Natural killer cell treated with Interleukin-12 subunit alpha and Interleukin-12 subunit beta and Interleukin-15 and Interleukin-18, amount 100 ng/mL, for 72 hours (primary cell): ENCODE measurements around the gene UMOD. TPM values are rescaled to one million over a fixed set of nuclear protein-coding genes. Genes with fewer than 3 reads are reported as not detected.
A peak's percentile ranks its signal among the peaks of the same experiment; 100 is the strongest.

Source experiments
- ATAC-seq, 2 donors: fragments of 150-1000 bp; cut with Tn5 transposase in 1 of 2; sonication (Bioruptor Pico), chemical (Tn5 transposase) in 1 of 2; 2 replicates each; pipeline ENCODE4 v1.10.0; 2021
- DNase-seq: peaks from one replicate; pipeline ENCODE4 v3.0.0; 2022; ENCODE audit warnings: low spot score
- H3K27ac Mint-ChIP-seq, 2 donors: 1 replicate in 1 of 2; 2 replicates in 1 of 2; pipeline ENCODE4 v1.8.0; 2022; ENCODE audit warnings: mixed read lengths in 2 of 2, mild to moderate bottlenecking in 1 of 2, moderate library complexity in 1 of 2
- H3K27me3 Mint-ChIP-seq, 2 donors: 1 replicate in 1 of 2; 2 replicates in 1 of 2; pipeline ENCODE4 v1.8.0; 2022; ENCODE audit warnings: mixed read lengths in 2 of 2
- H3K36me3 Mint-ChIP-seq: one replicate; pipeline ENCODE4 v1.8.0; 2022; ENCODE audit warnings: mixed read lengths
- H3K4me1 Mint-ChIP-seq, 2 donors: 1 replicate in 1 of 2; 2 replicates in 1 of 2; pipeline ENCODE4 v1.8.0; 2022; ENCODE audit warnings: low read depth in 2 of 2, mixed read lengths in 2 of 2, mild to moderate bottlenecking in 1 of 2
- H3K4me3 Mint-ChIP-seq: one replicate; pipeline ENCODE4 v1.8.0; 2022; ENCODE audit warnings: mixed read lengths
- H3K9me3 Mint-ChIP-seq: 2 replicates; pipeline ENCODE4 v1.8.0; 2022; ENCODE audit warnings: mixed read lengths
- total RNA-seq, 2 donors: library from RNA; stranded (reverse); gene quantifications; one replicate each; pipeline ENCODE4 v1.2.3, GENCODE V29; 2022

The UMOD gene
- total RNA-seq, 2 donors from 2014 or later, result not detected

DNA sequence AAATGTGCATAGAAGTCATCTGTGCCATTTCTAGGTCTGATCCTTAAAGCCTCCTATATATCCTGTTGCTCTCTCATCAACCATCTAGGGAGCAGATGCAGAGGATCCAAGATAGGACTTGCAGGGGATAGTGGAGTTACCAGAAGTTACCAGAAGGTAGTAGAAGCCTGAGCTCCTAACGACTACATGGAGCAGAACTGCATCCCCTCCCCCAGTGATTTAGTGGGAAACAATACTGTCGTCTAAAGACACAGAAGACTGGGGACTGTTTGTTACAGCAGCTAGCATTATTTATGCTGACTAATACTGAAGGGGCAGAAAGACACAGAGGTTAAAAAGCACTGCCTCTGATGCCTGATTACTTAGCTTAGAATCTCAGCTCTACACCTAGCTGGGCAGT lies 41.0 kb downstream of the UMOD start:
- H3K36me3 Mint-ChIP-seq, result no peaks in the 10 kb centered on the region
- DNase-seq (no peak), ATAC-seq (no peak)
- no peaks in the 10 kb centered on the region for H3K9me3 Mint-ChIP-seq
- no peaks in the 10 kb centered on the region for H3K4me1 Mint-ChIP-seq
- no peak overlapping the region for H3K27ac Mint-ChIP-seq
- peaks cover 2 to 19% of the 10 kb centered on the region in 2 donors for H3K27me3 Mint-ChIP-seq
- H3K4me3 Mint-ChIP-seq, result no peak overlapping the region

- H3K27ac Mint-ChIP-seq, result no peak overlapping the region
- no peaks in the 10 kb centered on the region for H3K36me3 Mint-ChIP-seq
- no peaks in the 10 kb centered on the region for H3K4me1 Mint-ChIP-seq
- ATAC-seq, result no peak
- H3K27me3 Mint-ChIP-seq, result peaks cover 2 to 23% of the 10 kb centered on the region in 2 donors
- no peak for DNase-seq
- no peaks in the 10 kb centered on the region for H3K9me3 Mint-ChIP-seq
- H3K4me3 Mint-ChIP-seq, result no peak overlapping the region
Measured at GRCh38 chr16:20310421-20311395, 41.8 kb downstream of the UMOD start.

- Mint-ChIP-seq H3K4me1 (no peaks in the 10 kb centered on the region), H3K36me3 (peaks cover 4% of the 10 kb centered on the region), H3K4me3 (no peak overlapping the region), H3K27me3 (peaks cover 2 to 30% of the 10 kb centered on the region in 2 donors), H3K27ac (no peak overlapping the region), H3K9me3 (no peaks in the 10 kb centered on the region)
- DNase-seq, result no peak
- ATAC-seq, result no peak
Measured at GRCh38 chr16:20309786-20310185, 42.7 kb downstream of the UMOD start.

DNA sequence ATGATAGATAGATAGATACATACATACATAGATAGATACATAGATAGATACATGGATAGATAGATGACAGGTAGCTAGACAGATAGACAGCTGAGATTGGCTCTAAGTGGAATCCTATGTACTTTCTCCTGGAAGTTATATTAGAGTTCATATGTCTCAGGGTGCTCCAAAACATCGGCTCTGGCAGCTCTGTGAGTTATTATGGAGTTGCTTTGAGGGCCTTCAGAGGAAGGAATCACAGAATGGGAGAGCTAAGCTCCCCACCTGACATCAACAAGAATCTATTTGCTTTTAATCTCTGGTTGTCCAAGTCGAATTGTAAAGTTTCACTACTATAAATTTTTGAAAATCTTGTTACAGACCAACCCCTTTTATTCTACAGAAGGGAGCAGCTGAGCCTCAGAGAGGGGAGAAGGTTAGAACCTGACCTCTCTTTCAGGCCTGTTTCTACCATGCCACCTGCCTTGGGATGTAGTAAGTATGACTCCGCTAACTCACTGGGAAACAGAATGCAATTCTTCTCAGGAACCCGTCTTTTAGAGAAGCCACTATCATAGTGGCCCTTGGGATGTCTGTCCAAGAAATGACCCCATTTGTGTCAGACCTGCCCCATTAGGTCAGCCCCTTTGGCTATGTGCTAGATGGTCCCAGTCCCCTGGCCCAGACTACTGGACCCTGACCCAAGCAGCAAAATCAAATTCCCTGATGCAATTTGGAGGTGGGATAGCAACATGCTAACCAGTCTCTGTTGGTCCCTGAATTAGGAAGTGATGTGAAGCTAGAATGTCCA lies 43.5 kb downstream of the UMOD start:
- Mint-ChIP-seq H3K27ac (no peak overlapping the region), H3K36me3 (peaks cover 4% of the 10 kb centered on the region), H3K4me1 (no peaks in the 10 kb centered on the region), H3K4me3 (no peak overlapping the region), H3K27me3 (peaks cover 2 to 30% of the 10 kb centered on the region in 2 donors), H3K9me3 (no peaks in the 10 kb centered on the region)
- DNase-seq, result no peak
- ATAC-seq, result no peak

- H3K27me3 Mint-ChIP-seq, result peaks cover 2 to 25% of the 10 kb centered on the region in 2 donors
- peaks cover 4% of the 10 kb centered on the region for H3K36me3 Mint-ChIP-seq
- no peak overlapping the region for H3K27ac Mint-ChIP-seq
- ATAC-seq (no peak), DNase-seq (no peak)
- no peak overlapping the region for H3K4me3 Mint-ChIP-seq
- no peaks in the 10 kb centered on the region for H3K4me1 Mint-ChIP-seq
- no peaks in the 10 kb centered on the region for H3K9me3 Mint-ChIP-seq
Measured at GRCh38 chr16:20308266-20308665, 44.2 kb downstream of the UMOD start.

DNA sequence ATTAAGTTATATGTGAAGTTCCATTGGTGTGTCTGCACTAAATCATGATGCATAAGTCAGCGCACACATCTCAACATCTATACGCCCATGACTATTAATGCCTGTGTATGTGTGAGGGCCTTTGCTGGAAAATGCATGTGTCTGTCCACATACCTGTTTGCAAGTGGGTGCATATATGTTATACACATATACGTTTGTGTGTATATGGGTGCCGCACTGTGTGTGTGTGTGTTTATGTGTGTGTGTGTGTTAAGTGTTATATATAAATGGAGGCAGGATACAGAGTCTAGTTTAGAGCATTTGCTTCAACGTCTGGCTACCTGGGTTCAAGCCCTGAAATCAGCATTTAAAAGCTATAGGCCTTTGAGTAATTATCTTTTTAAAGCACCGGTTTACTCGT lies 44.7 kb downstream of the UMOD start:
- Mint-ChIP-seq H3K36me3 (peaks cover 4% of the 10 kb centered on the region), H3K9me3 (no peaks in the 10 kb centered on the region), H3K27ac (no peak overlapping the region), H3K4me1 (no peaks in the 10 kb centered on the region), H3K27me3 (peaks cover 0 to 20% of the 10 kb centered on the region in 2 donors), H3K4me3 (no peak overlapping the region)
- DNase-seq (no peak), ATAC-seq (no peak)

DNA sequence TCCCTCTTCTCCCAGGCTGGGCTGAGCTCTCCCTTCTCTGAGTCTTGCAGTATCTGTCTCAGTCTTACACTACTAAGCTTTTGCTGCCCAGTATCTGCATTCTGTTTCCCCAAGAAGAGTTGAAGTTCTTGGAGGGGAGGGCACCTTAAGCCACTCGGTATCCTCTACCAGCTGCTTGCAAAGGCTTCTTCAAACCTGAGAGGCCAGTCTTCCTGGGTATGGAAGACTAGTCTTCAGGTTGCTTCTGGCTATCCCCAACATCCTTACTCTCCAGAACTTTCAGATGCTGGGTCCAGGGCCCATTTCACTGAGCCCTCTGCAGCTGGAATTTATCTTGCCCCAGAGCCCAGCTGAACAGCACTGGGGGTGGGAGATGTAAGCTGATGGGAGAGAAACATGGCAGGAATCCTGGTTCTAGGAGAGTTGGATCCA lies 45.3 kb downstream of the UMOD start:
- peaks cover 0 to 20% of the 10 kb centered on the region in 2 donors for H3K27me3 Mint-ChIP-seq
- ATAC-seq (no peak), DNase-seq (no peak)
- H3K4me3 Mint-ChIP-seq, result no peak overlapping the region
- no peak overlapping the region for H3K27ac Mint-ChIP-seq
- H3K4me1 Mint-ChIP-seq, result no peaks in the 10 kb centered on the region
- peaks cover 4% of the 10 kb centered on the region for H3K36me3 Mint-ChIP-seq
- H3K9me3 Mint-ChIP-seq, result no peaks in the 10 kb centered on the region

GRCh38 chr16:20306401-20306800 lies 46.1 kb downstream of the UMOD start:
- no peak for DNase-seq
- H3K27me3 Mint-ChIP-seq, result peaks cover 0 to 20% of the 10 kb centered on the region in 2 donors
- H3K4me1 Mint-ChIP-seq, result no peaks in the 10 kb centered on the region
- no peaks in the 10 kb centered on the region for H3K9me3 Mint-ChIP-seq
- no peak overlapping the region for H3K27ac Mint-ChIP-seq
- no peak for ATAC-seq
- H3K4me3 Mint-ChIP-seq, result no peak overlapping the region
- peaks cover 4% of the 10 kb centered on the region for H3K36me3 Mint-ChIP-seq

GRCh38 chr16:20303012-20303411 lies 49.5 kb downstream of the UMOD start:
- Mint-ChIP-seq H3K27ac (no peak overlapping the region), H3K9me3 (no peaks in the 10 kb centered on the region), H3K4me1 (peaks cover 0 to 2% of the 10 kb centered on the region in 2 donors), H3K4me3 (no peak overlapping the region), H3K36me3 (peaks cover 4% of the 10 kb centered on the region), H3K27me3 (peaks cover 9 to 37% of the 10 kb centered on the region in 2 donors)
- DNase-seq, result no peak
- no peak for ATAC-seq

DNA sequence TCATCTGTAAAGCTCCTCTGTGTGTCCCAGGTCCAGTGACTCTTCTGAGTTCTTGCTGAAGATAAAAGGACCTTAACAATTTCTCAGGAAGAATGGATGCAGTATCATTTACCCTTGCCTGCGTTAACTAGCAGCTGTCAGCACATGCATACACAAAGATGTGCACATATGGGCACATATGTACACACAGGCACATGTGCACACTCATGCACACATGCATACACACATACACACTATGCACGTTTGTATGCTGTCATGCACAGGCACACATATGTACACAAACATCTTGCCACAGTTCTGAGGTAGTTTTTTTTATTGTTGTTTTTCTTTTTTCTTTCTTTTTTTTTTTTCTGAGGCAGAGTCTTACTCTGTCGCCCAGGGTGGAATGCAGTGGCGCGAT lies 50.1 kb downstream of the UMOD start:
- H3K36me3 Mint-ChIP-seq, result peaks cover 4% of the 10 kb centered on the region
- peaks cover 0 to 2% of the 10 kb centered on the region in 2 donors for H3K4me1 Mint-ChIP-seq
- H3K27me3 Mint-ChIP-seq, result peaks cover 9 to 38% of the 10 kb centered on the region in 2 donors
- no peak overlapping the region for H3K4me3 Mint-ChIP-seq
- no peak overlapping the region for H3K27ac Mint-ChIP-seq
- H3K9me3 Mint-ChIP-seq, result no peaks in the 10 kb centered on the region
- no peak for DNase-seq
- ATAC-seq, result no peak

DNA sequence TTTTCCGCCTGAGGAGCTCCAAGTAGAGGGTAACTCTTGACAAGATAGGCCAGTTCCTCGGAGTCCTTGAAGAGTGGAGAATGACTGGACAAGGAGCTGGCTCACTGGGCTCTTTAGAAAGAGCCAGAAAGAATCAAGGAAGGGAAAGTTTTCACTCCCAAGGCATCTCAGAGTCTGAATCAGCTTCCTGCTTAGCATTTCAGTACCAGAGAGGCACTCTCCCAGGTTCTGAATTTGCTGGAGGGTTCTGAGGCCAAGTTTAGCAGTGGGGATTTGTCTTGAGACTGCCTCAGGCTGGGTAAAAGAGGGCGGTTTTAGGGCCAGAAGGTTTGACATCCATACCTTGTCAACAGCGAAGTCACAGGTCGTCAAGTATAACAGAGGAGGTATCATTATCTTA lies 50.7 kb downstream of the UMOD start:
- no peaks in the 10 kb centered on the region for H3K9me3 Mint-ChIP-seq
- H3K27me3 Mint-ChIP-seq, result peaks cover 9 to 38% of the 10 kb centered on the region in 2 donors
- no peak overlapping the region for H3K4me3 Mint-ChIP-seq
- H3K27ac Mint-ChIP-seq, result no peak overlapping the region
- H3K4me1 Mint-ChIP-seq, result peaks cover 0 to 2% of the 10 kb centered on the region in 2 donors
- ATAC-seq (no peak), DNase-seq (no peak)
- H3K36me3 Mint-ChIP-seq, result peaks cover 4% of the 10 kb centered on the region

- no peak overlapping the region for H3K4me3 Mint-ChIP-seq
- peaks cover 3% of the 10 kb centered on the region for H3K36me3 Mint-ChIP-seq
- peaks cover 9 to 30% of the 10 kb centered on the region in 2 donors for H3K27me3 Mint-ChIP-seq
- DNase-seq, result no peak
- peak; percentile 58 to 60 for ATAC-seq
- H3K9me3 Mint-ChIP-seq, result no peaks in the 10 kb centered on the region
- H3K4me1 Mint-ChIP-seq, result peaks cover 0 to 2% of the 10 kb centered on the region in 2 donors
- no peak overlapping the region for H3K27ac Mint-ChIP-seq
Measured at GRCh38 chr16:20300312-20301097, 52.0 kb downstream of the UMOD start.

DNA sequence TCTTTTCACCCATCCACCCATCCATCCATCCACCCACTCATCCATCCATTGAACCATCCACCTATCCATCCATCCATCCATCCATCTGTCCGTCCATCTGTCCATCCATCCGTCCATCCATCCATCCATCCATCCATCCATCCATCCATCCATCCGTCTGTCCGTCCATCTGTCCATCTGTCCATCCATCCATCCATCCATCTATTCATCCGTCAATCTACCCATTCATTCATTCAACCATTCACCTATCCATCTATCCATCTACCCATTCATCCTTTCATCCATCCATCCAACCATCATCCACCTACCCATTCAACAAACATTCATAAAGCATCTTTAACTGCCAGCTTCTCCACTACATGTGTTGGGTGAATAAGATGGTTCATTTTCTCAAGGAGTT lies 54.1 kb downstream of the UMOD start:
- no peaks in the 10 kb centered on the region for H3K9me3 Mint-ChIP-seq
- peaks cover 9 to 25% of the 10 kb centered on the region in 2 donors for H3K27me3 Mint-ChIP-seq
- H3K4me3 Mint-ChIP-seq, result no peak overlapping the region
- DNase-seq (no peak), ATAC-seq (no peak)
- no peaks in the 10 kb centered on the region for H3K36me3 Mint-ChIP-seq
- no peak overlapping the region for H3K27ac Mint-ChIP-seq
- peaks cover 0 to 2% of the 10 kb centered on the region in 2 donors for H3K4me1 Mint-ChIP-seq
